Lower leg skin (tissue), 3 donors: ENCODE measurements around the gene INPP5D.

ENCODE experiments used
- POLR2A ChIP-seq, 2 donors: fragments of 450-650 bp; IDR thresholded peaks; one replicate each; pipeline ENCODE4 v1.6.1; 2016 to 2017; ENCODE audit warnings: antibody characterized with exemption in 2 of 2, mild to moderate bottlenecking in 1 of 2, moderate library complexity in 1 of 2
- TF ChIP-seq, protein P1 (sequence below), 3 donors: fragments of 450-650 bp; IDR thresholded peaks; one replicate each; pipeline ENCODE4 v1.5.1; 2016; ENCODE audit warnings: antibody characterized with exemption in 3 of 3, mild to moderate bottlenecking in 3 of 3, moderate library complexity in 2 of 3

DNA sequence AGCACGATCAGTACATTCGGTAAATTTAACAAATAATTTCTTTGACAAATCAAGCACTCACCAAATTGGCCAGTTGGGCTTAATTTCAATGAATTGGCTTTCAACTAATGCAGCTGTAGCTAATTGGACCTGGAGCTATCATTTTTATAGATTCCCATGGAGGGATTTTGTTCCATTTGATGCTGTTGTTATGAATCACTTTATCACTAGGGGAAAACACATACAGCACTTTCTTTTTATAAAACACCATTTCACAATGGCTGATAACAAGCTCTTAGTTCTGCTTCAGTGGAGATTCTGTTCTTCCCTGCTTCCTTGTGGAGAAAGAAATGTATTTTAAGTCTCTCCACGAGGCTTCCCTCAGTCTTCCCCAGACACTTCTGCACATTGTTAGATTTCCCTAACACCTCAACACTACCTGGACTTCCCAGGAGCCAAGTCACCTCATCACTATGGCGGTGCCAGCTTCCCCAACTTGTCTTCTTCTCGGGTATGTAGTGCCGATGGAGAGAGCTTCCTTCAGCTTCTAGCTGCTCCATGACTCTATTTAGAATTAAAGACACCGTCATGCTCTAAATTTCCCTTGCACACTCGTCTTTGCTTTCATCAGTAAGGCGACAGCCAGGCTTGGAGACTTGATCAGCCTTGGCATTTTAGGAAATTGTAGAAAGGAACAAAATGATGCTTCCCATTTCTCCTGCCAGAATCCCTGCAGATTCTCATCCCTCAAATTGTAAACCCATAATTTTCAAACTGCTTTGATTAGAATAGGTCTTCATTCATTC, 72.0 kb downstream of the INPP5D start:
- TF ChIP-seq POLR2A (IDR thresholded peaks at IDR 0.05) = no peak
- TF ChIP-seq, protein P1, sequence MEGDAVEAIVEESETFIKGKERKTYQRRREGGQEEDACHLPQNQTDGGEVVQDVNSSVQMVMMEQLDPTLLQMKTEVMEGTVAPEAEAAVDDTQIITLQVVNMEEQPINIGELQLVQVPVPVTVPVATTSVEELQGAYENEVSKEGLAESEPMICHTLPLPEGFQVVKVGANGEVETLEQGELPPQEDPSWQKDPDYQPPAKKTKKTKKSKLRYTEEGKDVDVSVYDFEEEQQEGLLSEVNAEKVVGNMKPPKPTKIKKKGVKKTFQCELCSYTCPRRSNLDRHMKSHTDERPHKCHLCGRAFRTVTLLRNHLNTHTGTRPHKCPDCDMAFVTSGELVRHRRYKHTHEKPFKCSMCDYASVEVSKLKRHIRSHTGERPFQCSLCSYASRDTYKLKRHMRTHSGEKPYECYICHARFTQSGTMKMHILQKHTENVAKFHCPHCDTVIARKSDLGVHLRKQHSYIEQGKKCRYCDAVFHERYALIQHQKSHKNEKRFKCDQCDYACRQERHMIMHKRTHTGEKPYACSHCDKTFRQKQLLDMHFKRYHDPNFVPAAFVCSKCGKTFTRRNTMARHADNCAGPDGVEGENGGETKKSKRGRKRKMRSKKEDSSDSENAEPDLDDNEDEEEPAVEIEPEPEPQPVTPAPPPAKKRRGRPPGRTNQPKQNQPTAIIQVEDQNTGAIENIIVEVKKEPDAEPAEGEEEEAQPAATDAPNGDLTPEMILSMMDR (IDR thresholded peaks at IDR 0.05) = no peak
